Measurements from ENCODE around the gene MAPKAP1. TPM values are rescaled to one million over a fixed set of nuclear protein-coding genes. Genes with fewer than 3 reads are reported as not detected.

Gene MAPKAP1
- total and polyA plus RNA-seq, 8 donors: 49.5 to 89.5 (median 56.2) TPM

- peak; percentile 32 for ATAC-seq
- no peak overlapping the region for H3K4me3 ChIP-seq
- H3K27me3 ChIP-seq: no peaks in the 10 kb centered on the region
- H3K4me1 ChIP-seq: peaks cover 0 to 11% of the 10 kb centered on the region in 2 donors
- peak in 2 of 4 donors; percentile 3 to 41 for DNase-seq
- intact Hi-C loops (cut with DNase I): no loop called here
- no peaks in the 10 kb centered on the region for H3K36me3 ChIP-seq
- no peak overlapping the region for H3K27ac ChIP-seq
- H3K9me3 ChIP-seq: no peaks in the 10 kb centered on the region
- TF ChIP-seq CTCF (IDR thresholded peaks at IDR 0.05): no peak
Measured at GRCh38 chr9:125593581-125594222, 113.3 kb downstream of the MAPKAP1 start.

GRCh38 chr9:125591888-125592287, 115.1 kb downstream of the MAPKAP1 start:
- H3K4me1 ChIP-seq: peaks cover 0 to 11% of the 10 kb centered on the region in 2 donors
- H3K9me3 ChIP-seq: no peaks in the 10 kb centered on the region
- H3K36me3 ChIP-seq: no peaks in the 10 kb centered on the region
- DNase-seq (no peak), ATAC-seq (no peak)
- H3K27ac ChIP-seq: no peak overlapping the region
- H3K27me3 ChIP-seq: no peaks in the 10 kb centered on the region
- no peak for TF ChIP-seq CTCF (IDR thresholded peaks at IDR 0.05)
- intact Hi-C loops (cut with DNase I): no loop called here
- no peak overlapping the region for H3K4me3 ChIP-seq

GRCh38 chr9:125591245-125591644, 115.8 kb downstream of the MAPKAP1 start:
- peaks cover 0 to 11% of the 10 kb centered on the region in 2 donors for H3K4me1 ChIP-seq
- H3K36me3 ChIP-seq: no peaks in the 10 kb centered on the region
- no peak for TF ChIP-seq CTCF (IDR thresholded peaks at IDR 0.05)
- ATAC-seq (no peak), DNase-seq (no peak)
- H3K4me3 ChIP-seq: no peak overlapping the region
- no peaks in the 10 kb centered on the region for H3K9me3 ChIP-seq
- intact Hi-C loops (cut with DNase I): no loop called here
- H3K27ac ChIP-seq: no peak overlapping the region
- H3K27me3 ChIP-seq: no peaks in the 10 kb centered on the region

- ATAC-seq (no peak), DNase-seq (no peak)
- peaks cover 0 to 11% of the 10 kb centered on the region in 2 donors for H3K4me1 ChIP-seq
- intact Hi-C loops (cut with DNase I): no loop called here
- H3K27ac ChIP-seq: no peak overlapping the region
- no peak for TF ChIP-seq CTCF (IDR thresholded peaks at IDR 0.05)
- H3K4me3 ChIP-seq: no peak overlapping the region
- H3K36me3 ChIP-seq: peaks cover 0 to 13% of the 10 kb centered on the region in 2 donors
- no peaks in the 10 kb centered on the region for H3K9me3 ChIP-seq
- no peaks in the 10 kb centered on the region for H3K27me3 ChIP-seq
Measured at GRCh38 chr9:125589287-125589686, 117.7 kb downstream of the MAPKAP1 start.

GRCh38 chr9:125587819-125588460, 119.1 kb downstream of the MAPKAP1 start:
- Histone ChIP-seq H3K4me1 (peaks cover 0 to under 1% of the 10 kb centered on the region in 2 donors), H3K9me3 (no peaks in the 10 kb centered on the region), H3K4me3 (no peak overlapping the region), H3K36me3 (peaks cover 0 to 22% of the 10 kb centered on the region in 2 donors), H3K27ac (no peak overlapping the region), H3K27me3 (no peaks in the 10 kb centered on the region)
- TF ChIP-seq CTCF (IDR thresholded peaks at IDR 0.05): no peak
- DNase-seq (no peak), ATAC-seq (no peak)
- intact Hi-C loops (cut with DNase I): no loop called here
